Measurements from ENCODE around the gene CLUH.
"Not testable (repeated sequence)": the region's sequence is repeated elsewhere in the genome, so short reads cannot be mapped to it uniquely, and the experiment has no call there.

The CLUH gene

DNA sequence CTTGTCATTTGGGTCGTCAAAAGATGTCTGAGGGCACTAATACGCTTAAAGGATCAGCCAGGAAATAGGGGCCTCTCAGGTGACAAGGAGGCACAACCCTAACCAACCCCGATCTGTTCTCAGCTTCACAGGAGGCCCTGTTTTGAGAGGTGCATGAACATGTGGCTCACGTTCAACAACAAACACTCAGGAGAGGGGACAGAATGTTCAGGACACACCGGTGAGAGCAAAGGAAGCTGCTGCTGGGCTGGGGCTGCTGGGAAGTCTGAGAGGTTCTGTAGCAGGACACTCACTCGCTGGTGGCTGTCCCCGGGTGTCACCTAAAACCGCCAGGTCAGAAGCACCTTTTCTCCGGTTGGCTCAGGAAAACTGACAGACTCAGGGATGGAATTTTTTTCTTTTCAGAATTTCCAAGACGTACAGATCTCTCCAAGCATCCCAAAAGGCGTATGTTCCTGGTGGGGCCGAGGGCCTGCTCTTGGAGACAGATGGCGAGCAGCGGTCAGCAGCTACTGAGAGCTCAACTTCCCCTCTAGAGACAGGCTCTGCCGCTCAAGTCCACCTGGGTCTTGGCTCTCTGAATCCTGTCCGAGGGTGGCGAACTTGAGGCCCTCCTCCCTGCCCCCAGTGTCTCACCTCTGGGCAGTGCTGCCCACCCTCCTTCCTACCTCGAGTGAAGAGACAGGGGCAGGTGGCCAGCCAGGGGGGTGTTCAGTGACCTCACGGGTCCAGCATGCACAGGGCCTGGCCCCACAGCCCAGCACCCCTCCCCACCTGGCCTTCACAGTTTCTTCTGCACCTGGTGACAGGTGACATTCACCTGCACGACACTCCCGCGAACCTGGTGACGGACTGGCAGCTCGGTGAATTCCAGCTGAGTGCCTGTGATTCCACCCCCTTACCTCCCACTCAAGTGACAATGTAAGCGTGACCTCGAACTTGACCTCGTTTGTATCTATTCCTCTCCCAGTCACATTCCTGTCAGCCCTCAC is 22.9 kb downstream of the CLUH start:
- no peak for ATAC-seq

DNA sequence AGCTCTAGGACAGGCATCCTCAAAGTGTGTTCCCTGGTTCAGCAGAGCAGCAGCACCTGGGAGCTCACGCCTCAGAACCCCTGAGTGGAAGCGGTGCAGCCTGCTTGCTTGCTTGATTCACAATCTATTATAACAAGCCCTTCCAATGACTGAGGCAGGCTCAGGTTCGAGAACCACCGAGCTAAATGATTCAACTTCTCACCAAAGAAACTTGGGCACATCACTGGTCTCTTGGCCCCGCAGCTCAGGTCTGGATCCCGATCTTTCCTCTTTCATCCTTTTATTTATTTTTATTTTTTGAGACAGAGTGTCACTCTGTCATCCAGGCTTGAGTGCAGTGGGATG is 24.5 kb downstream of the CLUH start:
- ATAC-seq, result peak; percentile 11 to 15

- no peak for ATAC-seq
These were observed 25.9 kb downstream of the CLUH start for GRCh38 chr17:2685696-2686095.

DNA sequence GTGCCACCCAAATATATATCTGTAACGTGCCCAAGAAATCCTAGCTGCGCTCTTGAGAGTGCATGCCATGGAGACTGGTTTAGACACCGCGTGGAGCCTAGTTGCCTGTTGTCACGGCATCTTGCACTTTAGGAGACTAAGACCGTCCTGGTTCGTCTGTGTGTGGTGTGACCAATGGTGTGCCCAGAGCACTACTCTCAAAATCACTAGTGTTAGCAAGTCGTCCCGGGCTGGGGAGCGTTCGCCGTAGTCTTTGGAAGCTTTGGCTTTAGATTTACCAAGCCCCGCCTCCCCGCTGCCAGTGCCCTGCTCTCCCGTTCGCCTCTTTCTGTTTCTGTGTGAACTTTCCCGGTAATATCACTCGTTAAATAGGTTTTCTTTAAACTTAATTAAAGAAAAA is 27.0 kb downstream of the CLUH start:
- ATAC-seq, result no peak

DNA sequence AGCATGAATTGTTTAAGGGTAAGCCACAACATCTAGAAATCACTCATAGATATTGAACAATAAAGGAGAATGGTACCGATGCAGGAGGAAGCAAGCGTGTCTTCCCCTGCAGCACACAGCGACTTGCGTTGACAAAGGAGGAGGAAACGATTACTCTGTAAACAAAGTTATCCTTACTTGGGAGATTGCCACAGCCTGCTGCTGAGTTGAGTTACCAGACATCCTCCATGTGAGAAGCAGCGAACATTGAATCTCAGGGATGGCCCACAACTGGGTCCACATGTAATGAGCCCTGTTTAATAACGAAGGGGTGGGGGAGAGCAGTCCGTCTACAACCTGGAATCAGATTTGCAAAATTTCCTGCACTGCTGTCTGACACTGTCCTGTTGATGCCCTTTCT is 27.7 kb downstream of the CLUH start:
- no peak for ATAC-seq

DNA sequence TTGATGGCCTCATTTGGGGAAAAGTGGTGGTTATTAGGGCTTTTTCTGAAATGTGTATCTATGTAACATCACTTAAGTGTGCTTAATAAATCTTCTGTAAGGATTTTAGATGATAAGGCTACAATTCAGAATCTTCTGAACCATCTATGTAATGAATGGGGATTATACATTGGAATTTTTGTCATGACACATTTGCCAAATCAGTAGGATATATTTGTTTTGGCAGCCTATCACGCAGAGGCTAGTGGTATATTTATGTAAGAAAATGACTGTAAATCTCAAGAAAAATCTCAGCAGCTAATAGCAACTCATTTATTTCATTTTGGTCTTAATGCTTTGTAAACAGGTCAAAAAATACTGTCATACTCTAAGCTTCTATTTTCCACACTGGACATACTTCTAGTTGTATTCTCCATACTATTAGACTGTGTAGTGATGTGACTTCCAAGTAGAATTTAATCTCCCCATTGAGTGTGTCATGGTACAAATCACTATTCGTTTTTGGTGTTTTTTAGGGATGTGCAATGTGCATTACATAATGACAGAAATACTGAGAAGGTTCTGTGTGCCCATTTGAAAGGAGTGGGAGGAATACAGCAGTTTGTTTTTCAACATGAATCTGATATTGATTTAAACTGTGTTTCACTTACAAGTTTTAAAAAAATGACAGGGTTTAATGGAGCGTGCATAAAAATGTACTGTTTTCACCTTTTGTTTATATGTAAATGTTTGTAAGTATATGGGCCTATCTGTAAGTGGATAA is 29.2 kb downstream of the CLUH start:
- ATAC-seq, result no peak

GRCh38 chr17:2681650-2682049 is 29.9 kb downstream of the CLUH start:
- ATAC-seq, result no peak

- ATAC-seq, result no peak
These were observed 30.6 kb downstream of the CLUH start for GRCh38 chr17:2680961-2681360.

GRCh38 chr17:2679247-2679646 is 32.3 kb downstream of the CLUH start:
- not testable (repeated sequence) for ATAC-seq

- no peak for ATAC-seq
These were observed 39.5 kb downstream of the CLUH start for GRCh38 chr17:2672026-2672425.

- not testable (repeated sequence) for ATAC-seq
These were observed 51.2 kb downstream of the CLUH start for GRCh38 chr17:2660410-2660809.

GRCh38 chr17:2659337-2659736 is 52.2 kb downstream of the CLUH start:
- ATAC-seq, result not testable (repeated sequence)

DNA sequence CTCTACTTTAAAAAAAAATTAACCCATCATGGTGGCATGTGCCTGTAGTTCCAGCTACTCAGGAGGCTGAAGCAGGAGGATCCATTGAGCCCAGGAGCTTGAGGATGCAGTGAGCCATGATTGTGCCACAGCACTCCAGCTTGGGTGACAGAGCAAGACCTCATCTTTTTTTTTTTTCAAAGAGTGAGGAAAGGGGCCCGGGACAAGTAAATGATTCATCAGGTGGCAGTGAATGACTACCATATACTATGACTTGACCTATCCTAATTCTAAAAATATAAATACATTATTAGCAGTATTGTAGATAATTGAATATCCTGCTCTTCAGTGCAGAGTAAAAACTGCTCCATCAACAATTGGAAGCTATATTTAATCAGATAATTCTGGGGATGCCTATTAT is 55.3 kb downstream of the CLUH start:
- ATAC-seq, result peak; percentile 60 to 65

- no peak for ATAC-seq
These were observed 56.0 kb downstream of the CLUH start for GRCh38 chr17:2655546-2655945.

GRCh38 chr17:2652911-2653310 is 58.7 kb downstream of the CLUH start:
- not testable (repeated sequence) for ATAC-seq

- no peak for ATAC-seq
These were observed 62.4 kb downstream of the CLUH start for GRCh38 chr17:2649191-2649590.

GRCh38 chr17:2647957-2648356 is 63.6 kb downstream of the CLUH start:
- no peak for ATAC-seq

DNA sequence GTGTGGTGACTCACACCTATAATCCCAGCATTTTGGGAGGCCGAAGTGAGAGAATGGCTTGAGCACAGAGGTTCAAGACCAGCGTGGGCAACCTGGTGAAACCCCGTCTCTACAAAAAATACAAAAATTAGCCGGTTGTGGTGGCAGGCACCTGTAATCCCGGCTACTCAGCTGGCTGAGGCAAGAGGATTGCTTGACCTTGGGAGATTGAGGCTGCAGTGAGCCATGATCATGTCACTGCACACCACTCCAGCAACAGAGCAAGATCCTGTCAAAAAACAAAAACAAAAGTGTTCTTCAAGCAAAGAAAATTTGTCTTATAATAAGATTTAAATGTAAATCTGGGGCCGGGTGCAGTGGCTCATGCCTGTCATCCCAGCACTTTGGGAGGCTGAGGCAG is 66.6 kb downstream of the CLUH start:
- no peak for ATAC-seq
